Measurements from ENCODE around the gene SRBD1.

DNA sequence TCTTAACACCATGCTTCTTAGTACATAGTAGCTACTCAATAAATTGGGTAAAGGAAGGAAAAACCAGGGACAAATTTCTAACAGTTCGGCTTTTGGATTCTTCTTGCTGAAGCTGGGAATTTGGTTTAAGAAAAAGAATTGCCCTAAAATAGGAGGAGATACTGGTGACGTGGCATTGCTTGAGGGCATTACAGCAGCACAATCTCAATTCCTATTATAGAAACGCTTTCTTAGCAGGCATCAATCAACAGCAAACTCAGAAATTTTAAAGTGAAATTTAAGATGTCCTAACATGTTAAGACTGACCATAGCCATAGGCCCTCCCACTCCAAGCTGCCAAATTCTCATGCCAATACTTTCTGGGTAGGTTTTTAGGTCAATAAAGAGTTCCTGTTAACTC, 169.5 kb downstream of the SRBD1 start:
- TF ChIP-seq, protein P1, sequence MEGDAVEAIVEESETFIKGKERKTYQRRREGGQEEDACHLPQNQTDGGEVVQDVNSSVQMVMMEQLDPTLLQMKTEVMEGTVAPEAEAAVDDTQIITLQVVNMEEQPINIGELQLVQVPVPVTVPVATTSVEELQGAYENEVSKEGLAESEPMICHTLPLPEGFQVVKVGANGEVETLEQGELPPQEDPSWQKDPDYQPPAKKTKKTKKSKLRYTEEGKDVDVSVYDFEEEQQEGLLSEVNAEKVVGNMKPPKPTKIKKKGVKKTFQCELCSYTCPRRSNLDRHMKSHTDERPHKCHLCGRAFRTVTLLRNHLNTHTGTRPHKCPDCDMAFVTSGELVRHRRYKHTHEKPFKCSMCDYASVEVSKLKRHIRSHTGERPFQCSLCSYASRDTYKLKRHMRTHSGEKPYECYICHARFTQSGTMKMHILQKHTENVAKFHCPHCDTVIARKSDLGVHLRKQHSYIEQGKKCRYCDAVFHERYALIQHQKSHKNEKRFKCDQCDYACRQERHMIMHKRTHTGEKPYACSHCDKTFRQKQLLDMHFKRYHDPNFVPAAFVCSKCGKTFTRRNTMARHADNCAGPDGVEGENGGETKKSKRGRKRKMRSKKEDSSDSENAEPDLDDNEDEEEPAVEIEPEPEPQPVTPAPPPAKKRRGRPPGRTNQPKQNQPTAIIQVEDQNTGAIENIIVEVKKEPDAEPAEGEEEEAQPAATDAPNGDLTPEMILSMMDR (IDR thresholded peaks at IDR 0.05 in 8 of 11, conservative IDR thresholded peaks at IDR 0.05 in 3 of 11) = no peak
- no peak for TF ChIP-seq POLR2AphosphoS5 (IDR thresholded peaks at IDR 0.05)

Data from spleen (tissue), 7 donors.